Ishikawa (cell line): Measurements from ENCODE around the gene NTRK3.

Source experiments
- CEBPB ChIP-seq: IDR thresholded peaks from 2 replicates; pipeline ENCODE4 v1.6.1; 2012
- CREB1 ChIP-seq: IDR thresholded peaks from 2 replicates; pipeline ENCODE4 v1.6.1; 2012; ENCODE audit warnings: low read depth
- EGR1 ChIP-seq: IDR thresholded peaks from 2 replicates; pipeline ENCODE4 v1.6.1; 2012
- FOXM1 ChIP-seq: IDR thresholded peaks from 2 replicates; pipeline ENCODE4 v1.6.1; 2012; ENCODE audit warnings: low read depth, borderline replicate concordance
- MAX ChIP-seq: IDR thresholded peaks from 2 replicates; pipeline ENCODE4 v1.6.1; 2012
- NFIC ChIP-seq: IDR thresholded peaks from 2 replicates; pipeline ENCODE4 v1.6.1; 2012
- RAD21 ChIP-seq: IDR thresholded peaks from 2 replicates; pipeline ENCODE4 v1.6.1; 2012; ENCODE audit warnings: low read depth
- REST ChIP-seq: IDR thresholded peaks from 2 replicates; pipeline ENCODE4 v1.6.1; 2012; ENCODE audit warnings: low read depth, mild to moderate bottlenecking
- TAF1 ChIP-seq: IDR thresholded peaks from 2 replicates; pipeline ENCODE4 v1.6.1; 2012; ENCODE audit warnings: low read depth, mild to moderate bottlenecking
- TCF12 ChIP-seq: IDR thresholded peaks from 2 replicates; pipeline ENCODE4 v1.6.1; 2012; ENCODE audit warnings: low read depth
- TEAD4 ChIP-seq: IDR thresholded peaks from 2 replicates; pipeline ENCODE4 v1.6.1; 2012
- USF1 ChIP-seq: IDR thresholded peaks from 2 replicates; pipeline ENCODE4 v1.6.1; 2012
- YY1 ChIP-seq: IDR thresholded peaks from 2 replicates; pipeline ENCODE4 v1.6.1; 2012; ENCODE audit warnings: low read depth
- ZBTB7A ChIP-seq: IDR thresholded peaks from 2 replicates; pipeline ENCODE4 v1.6.1; 2012; ENCODE audit warnings: low read depth

NTRK3 gene

GRCh38 chr15:88125576-88125975 is 131.0 kb downstream of the NTRK3 start:
- no peak for TF ChIP-seq ZBTB7A
- no peak for TF ChIP-seq EGR1
- no peak for TF ChIP-seq NFIC
- no peak for TF ChIP-seq CREB1
- TF ChIP-seq USF1: no peak
- TF ChIP-seq RAD21: no peak
- no peak for TF ChIP-seq CEBPB
- TF ChIP-seq YY1: no peak
- no peak for TF ChIP-seq TCF12

- TF ChIP-seq ZBTB7A (no peak), TEAD4 (no peak), CEBPB (no peak), EGR1 (no peak), NFIC (no peak), USF1 (no peak), TAF1 (no peak), CREB1 (no peak), YY1 (no peak), MAX (no peak), TCF12 (no peak), REST (no peak), FOXM1 (no peak)
Observed at GRCh38 chr15:88124199-88124598, 132.3 kb downstream of the NTRK3 start.

- TF ChIP-seq TAF1 (no peak), TEAD4 (no peak)
Observed at GRCh38 chr15:88121968-88122530, 134.5 kb downstream of the NTRK3 start.

GRCh38 chr15:88120026-88120425 is 136.5 kb downstream of the NTRK3 start:
- TF ChIP-seq EGR1 (no peak), NFIC (no peak), TAF1 (no peak), RAD21 (no peak), FOXM1 (no peak), MAX (no peak), REST (no peak)

- TF ChIP-seq TCF12 (no peak), REST (no peak), TAF1 (no peak)
Observed at GRCh38 chr15:88118741-88119140, 137.8 kb downstream of the NTRK3 start.

GRCh38 chr15:88118035-88118434 is 138.5 kb downstream of the NTRK3 start:
- no peak for TF ChIP-seq TCF12
- no peak for TF ChIP-seq CREB1
- TF ChIP-seq TAF1: no peak
- no peak for TF ChIP-seq FOXM1
- no peak for TF ChIP-seq NFIC
- TF ChIP-seq USF1: no peak
- TF ChIP-seq EGR1: no peak
- no peak for TF ChIP-seq TEAD4
- no peak for TF ChIP-seq MAX
- TF ChIP-seq ZBTB7A: no peak
- no peak for TF ChIP-seq REST
